Subcutaneous adipose tissue (tissue), 4 donors: Measurements from ENCODE around the gene PRKRIP1. TPM values are rescaled to one million over a fixed set of nuclear protein-coding genes. Genes with fewer than 3 reads are reported as not detected.

Experiments
- CTCF ChIP-seq: fragments of 450-650 bp; IDR thresholded peaks from one replicate; pipeline ENCODE4 v1.5.1; 2016; ENCODE audit warnings: low read depth, mild to moderate bottlenecking, control low read depth, antibody characterized with exemption, moderate library complexity
- small RNA-seq: library from RNA; depleted of rRNA; stranded (forward); fragments of <200 nt; gene quantifications from one replicate; pipeline ENCODE3, GENCODE V24; 2016
- total RNA-seq, 4 donors: library from RNA; depleted of rRNA; stranded (reverse); fragments of >200 nt; gene quantifications; one replicate each; pipeline ENCODE4 v1.1.0, GENCODE V29; 2016

Gene PRKRIP1
- total RNA-seq, 4 donors from 2014 or later: 14.3 to 39.7 (median 21.9) TPM

GRCh38 chr7:102471791-102472125, 75.6 kb downstream of the PRKRIP1 start:
- no peak for TF ChIP-seq CTCF

GRCh38 chr7:102472126-102473041, 76.2 kb downstream of the PRKRIP1 start:
- TF ChIP-seq CTCF: no peak

GRCh38 chr7:102473271-102473991, 77.3 kb downstream of the PRKRIP1 start:
- no peak for TF ChIP-seq CTCF

Small RNAs within 50 kb of the gene (small RNA-seq; reads per million reads assigned to genes)
- not detected for gene AC091390.4
- gene MIR548O: not detected

Other genes starting within 250 kb of the PRKRIP1 start
- 1 to 10 TPM; 3.3 to 7.5 (median 3.7) TPM for gene SH2B2, start 109.5 kb upstream of the PRKRIP1 start, total RNA-seq
- not detected for gene SPDYE6, start 39.9 kb upstream of the PRKRIP1 start, total RNA-seq
- gene ORAI2, start 37.2 kb downstream of the PRKRIP1 start, total RNA-seq: 10 to 100 TPM in 1 of 4 donors, 1 to 10 TPM in 3; 2.0 to 26.0 (median 6.4) TPM
- 10 to 100 TPM; 11.5 to 16.0 (median 13.2) TPM for gene ALKBH4, start 68.5 kb downstream of the PRKRIP1 start, total RNA-seq
- gene LRWD1, start 68.6 kb downstream of the PRKRIP1 start, total RNA-seq: 1 to 10 TPM; 7.0 to 9.2 (median 8.1) TPM
- gene POLR2J, start 82.6 kb downstream of the PRKRIP1 start, total RNA-seq: 10 to 100 TPM; 11.7 to 25.8 (median 18.0) TPM
- gene RASA4B, start 121.4 kb downstream of the PRKRIP1 start, total RNA-seq: 10 to 100 TPM in 1 of 4 donors, 1 to 10 TPM in 3; 4.9 to 12.6 (median 9.0) TPM
- 10 to 100 TPM in 1 of 4 donors, 1 to 10 TPM in 3; 2.7 to 12.7 (median 6.6) TPM for gene UPK3BL2, start 147.3 kb downstream of the PRKRIP1 start, total RNA-seq
- gene SPDYE2, start 154.9 kb downstream of the PRKRIP1 start, total RNA-seq: not detected
- gene POLR2J3, start 176.2 kb downstream of the PRKRIP1 start, total RNA-seq: 10 to 100 TPM; 10.7 to 27.5 (median 19.3) TPM
- gene RASA4, start 220.4 kb downstream of the PRKRIP1 start, total RNA-seq: 10 to 100 TPM; 19.9 to 60.6 (median 38.2) TPM
- 10 to 100 TPM in 3 of 4 donors, 1 to 10 TPM in 1; 8.8 to 43.9 (median 19.5) TPM for gene UPK3BL1, start 246.4 kb downstream of the PRKRIP1 start, total RNA-seq